HepG2 (cell line): Measurements from ENCODE around the gene ME2. TPM values are rescaled to one million over a fixed set of nuclear protein-coding genes. Genes with fewer than 3 reads are reported as not detected.

ENCODE experiments used
- AHR ChIP-seq: IDR thresholded peaks from 2 replicates; pipeline ENCODE4 v1.6.1; 2018; ENCODE audit warnings: missing genetic modification reagents, missing compliant biosample characterization
- HOXA3 ChIP-seq: sonication (generic); formaldehyde crosslinking; IDR thresholded peaks from 2 replicates; pipeline ENCODE4 v1.5.0; 2020; ENCODE audit warnings: missing genetic modification reagents
- KLF16 ChIP-seq, 2 experiments: sonication (generic) in 1 of 2; formaldehyde crosslinking in 1 of 2; IDR thresholded peaks; 2 replicates each; pipeline versions ENCODE4 v1.6.1 to v1.8.0; 2016 to 2023; ENCODE audit warnings: missing genetic modification reagents in 2 of 2, missing compliant biosample characterization in 1 of 2
- NFKB2 ChIP-seq: sonication (generic); formaldehyde crosslinking; IDR thresholded peaks from 2 replicates; pipeline ENCODE4 v1.4.0; 2020; ENCODE audit warnings: missing genetic modification reagents, borderline replicate concordance
- PHF21A ChIP-seq: sonication (generic); formaldehyde crosslinking; IDR thresholded peaks from 2 replicates; pipeline ENCODE4 v1.5.0; 2020; ENCODE audit warnings: mild to moderate bottlenecking, missing genetic modification reagents
- POLR2A ChIP-seq, 2 experiments: IDR thresholded peaks; 2 replicates each; pipeline ENCODE4 v1.6.1; 2011; ENCODE audit warnings: low read depth in 2 of 2, low read length in 2 of 2, mild to moderate bottlenecking in 1 of 2, moderate library complexity in 1 of 2; ENCODE audit not compliant: insufficient read depth in 1 of 2
- SAP130 ChIP-seq: IDR thresholded peaks from 2 replicates; pipeline ENCODE4 v1.6.1; 2016; ENCODE audit warnings: low read depth
- ZFX ChIP-seq: sonication (generic); formaldehyde crosslinking; IDR thresholded peaks from 2 replicates; pipeline ENCODE4 v1.4.0; 2020; ENCODE audit warnings: mild to moderate bottlenecking, low read depth, missing genetic modification reagents, moderate library complexity
- ZSCAN12 ChIP-seq: sonication (generic); formaldehyde crosslinking; IDR thresholded peaks from 2 replicates; pipeline ENCODE4 v1.9.0; 2021; ENCODE audit warnings: mild to moderate bottlenecking, missing genetic modification reagents
- polyA plus RNA-seq, 8 experiments: library from polyadenylated mRNA; depleted of rRNA in 3 of 8; stranded (reverse) in 7 of 8; unstranded in 1 of 8; fragments of >200 nt; fragmentation: Illumina TruSeq in 4 of 8; extraction: Trizol in 4 of 8; gene quantifications; 2 replicates each; pipeline versions ENCODE4 v1.2.1 to v1.2.3, GENCODE V29; 2011 to 2016; ENCODE audit warnings: low read depth in 4 of 8, missing spikeins in 1 of 8, mixed read lengths in 1 of 8; ENCODE audit not compliant: insufficient read depth in 1 of 8
- total RNA-seq, 5 experiments: library from RNA; depleted of rRNA; stranded (reverse); fragments of >200 nt; fragmentation: Illumina TruSeq; extraction: Trizol; gene quantifications; 2 replicates each; pipeline ENCODE4 v1.2.3, GENCODE V29; 2016; ENCODE audit warnings: low read depth in 1 of 5
- TF ChIP-seq, protein P1 (sequence below): sonication (generic); formaldehyde crosslinking; IDR thresholded peaks from 2 replicates; pipeline ENCODE4 v1.4.0; 2020; ENCODE audit warnings: low read depth, missing genetic modification reagents
- TF ChIP-seq, protein P2 (sequence below): sonication (generic); formaldehyde crosslinking; IDR thresholded peaks from 2 replicates; pipeline ENCODE4 v1.5.0; 2020; ENCODE audit warnings: mild to moderate bottlenecking, missing genetic modification reagents, borderline replicate concordance
- TF ChIP-seq, protein P3 (sequence below): sonication (generic); formaldehyde crosslinking; IDR thresholded peaks from 2 replicates; pipeline ENCODE4 v1.5.1; 2020; ENCODE audit warnings: mild to moderate bottlenecking, missing genetic modification reagents, moderate library complexity

Gene ME2
- total and polyA plus RNA-seq, 2 of the 13 experiments (the other 11 are each of a cell fraction or from before 2014, with no cell fraction given): 17.3 to 20.6 TPM

- TF ChIP-seq, protein P1, sequence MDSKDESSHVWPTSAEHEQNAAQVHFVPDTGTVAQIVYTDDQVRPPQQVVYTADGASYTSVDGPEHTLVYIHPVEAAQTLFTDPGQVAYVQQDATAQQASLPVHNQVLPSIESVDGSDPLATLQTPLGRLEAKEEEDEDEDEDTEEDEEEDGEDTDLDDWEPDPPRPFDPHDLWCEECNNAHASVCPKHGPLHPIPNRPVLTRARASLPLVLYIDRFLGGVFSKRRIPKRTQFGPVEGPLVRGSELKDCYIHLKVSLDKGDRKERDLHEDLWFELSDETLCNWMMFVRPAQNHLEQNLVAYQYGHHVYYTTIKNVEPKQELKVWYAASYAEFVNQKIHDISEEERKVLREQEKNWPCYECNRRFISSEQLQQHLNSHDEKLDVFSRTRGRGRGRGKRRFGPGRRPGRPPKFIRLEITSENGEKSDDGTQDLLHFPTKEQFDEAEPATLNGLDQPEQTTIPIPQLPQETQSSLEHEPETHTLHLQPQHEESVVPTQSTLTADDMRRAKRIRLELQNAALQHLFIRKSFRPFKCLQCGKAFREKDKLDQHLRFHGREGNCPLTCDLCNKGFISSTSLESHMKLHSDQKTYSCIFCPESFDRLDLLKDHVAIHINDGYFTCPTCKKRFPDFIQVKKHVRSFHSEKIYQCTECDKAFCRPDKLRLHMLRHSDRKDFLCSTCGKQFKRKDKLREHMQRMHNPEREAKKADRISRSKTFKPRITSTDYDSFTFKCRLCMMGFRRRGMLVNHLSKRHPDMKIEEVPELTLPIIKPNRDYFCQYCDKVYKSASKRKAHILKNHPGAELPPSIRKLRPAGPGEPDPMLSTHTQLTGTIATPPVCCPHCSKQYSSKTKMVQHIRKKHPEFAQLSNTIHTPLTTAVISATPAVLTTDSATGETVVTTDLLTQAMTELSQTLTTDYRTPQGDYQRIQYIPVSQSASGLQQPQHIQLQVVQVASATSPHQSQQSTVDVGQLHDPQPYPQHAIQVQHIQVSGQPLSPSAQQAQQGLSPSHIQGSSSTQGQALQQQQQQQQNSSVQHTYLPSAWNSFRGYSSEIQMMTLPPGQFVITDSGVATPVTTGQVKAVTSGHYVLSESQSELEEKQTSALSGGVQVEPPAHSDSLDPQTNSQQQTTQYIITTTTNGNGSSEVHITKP (CRISPR knock-in tag): no peak
- TF ChIP-seq AHR (CRISPR knock-in tag) (no peak), PHF21A (0 out of 2 replicates have a peak, but pooled peaks have one; percentile 41), HOXA3 (no peak), SAP130 (CRISPR knock-in tag) (0 out of 2 replicates have a peak, but pooled peaks have one; percentile 9), NFKB2 (CRISPR knock-in tag) (0 out of 2 replicates have a peak, but pooled peaks have one; percentile 23), POLR2A (IDR thresholded peaks at IDR 0.05; ENCODE audit: insufficient read depth in 1 of 2, low read depth in 2 of 2, low read length in 2 of 2) (peak in 1 of 2 experiments; percentile 4; a peak in 1 of 4 replicates), KLF16 (CRISPR knock-in tag; IDR thresholded peaks at IDR 0.05) (no peak), ZFX (CRISPR knock-in tag) (peak; percentile 24), ZSCAN12 (CRISPR knock-in tag) (0 out of 2 replicates have a peak, but pooled peaks have one; percentile 51)
- TF ChIP-seq, protein P2, sequence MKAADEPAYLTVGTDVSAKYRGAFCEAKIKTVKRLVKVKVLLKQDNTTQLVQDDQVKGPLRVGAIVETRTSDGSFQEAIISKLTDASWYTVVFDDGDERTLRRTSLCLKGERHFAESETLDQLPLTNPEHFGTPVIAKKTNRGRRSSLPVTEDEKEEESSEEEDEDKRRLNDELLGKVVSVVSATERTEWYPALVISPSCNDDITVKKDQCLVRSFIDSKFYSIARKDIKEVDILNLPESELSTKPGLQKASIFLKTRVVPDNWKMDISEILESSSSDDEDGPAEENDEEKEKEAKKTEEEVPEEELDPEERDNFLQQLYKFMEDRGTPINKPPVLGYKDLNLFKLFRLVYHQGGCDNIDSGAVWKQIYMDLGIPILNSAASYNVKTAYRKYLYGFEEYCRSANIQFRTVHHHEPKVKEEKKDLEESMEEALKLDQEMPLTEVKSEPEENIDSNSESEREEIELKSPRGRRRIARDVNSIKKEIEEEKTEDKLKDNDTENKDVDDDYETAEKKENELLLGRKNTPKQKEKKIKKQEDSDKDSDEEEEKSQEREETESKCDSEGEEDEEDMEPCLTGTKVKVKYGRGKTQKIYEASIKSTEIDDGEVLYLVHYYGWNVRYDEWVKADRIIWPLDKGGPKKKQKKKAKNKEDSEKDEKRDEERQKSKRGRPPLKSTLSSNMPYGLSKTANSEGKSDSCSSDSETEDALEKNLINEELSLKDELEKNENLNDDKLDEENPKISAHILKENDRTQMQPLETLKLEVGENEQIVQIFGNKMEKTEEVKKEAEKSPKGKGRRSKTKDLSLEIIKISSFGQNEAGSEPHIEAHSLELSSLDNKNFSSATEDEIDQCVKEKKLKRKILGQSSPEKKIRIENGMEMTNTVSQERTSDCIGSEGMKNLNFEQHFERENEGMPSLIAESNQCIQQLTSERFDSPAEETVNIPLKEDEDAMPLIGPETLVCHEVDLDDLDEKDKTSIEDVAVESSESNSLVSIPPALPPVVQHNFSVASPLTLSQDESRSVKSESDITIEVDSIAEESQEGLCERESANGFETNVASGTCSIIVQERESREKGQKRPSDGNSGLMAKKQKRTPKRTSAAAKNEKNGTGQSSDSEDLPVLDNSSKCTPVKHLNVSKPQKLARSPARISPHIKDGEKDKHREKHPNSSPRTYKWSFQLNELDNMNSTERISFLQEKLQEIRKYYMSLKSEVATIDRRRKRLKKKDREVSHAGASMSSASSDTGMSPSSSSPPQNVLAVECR (CRISPR knock-in tag): 0 out of 2 replicates have a peak, but pooled peaks have one; percentile 8
- TF ChIP-seq, protein P3, sequence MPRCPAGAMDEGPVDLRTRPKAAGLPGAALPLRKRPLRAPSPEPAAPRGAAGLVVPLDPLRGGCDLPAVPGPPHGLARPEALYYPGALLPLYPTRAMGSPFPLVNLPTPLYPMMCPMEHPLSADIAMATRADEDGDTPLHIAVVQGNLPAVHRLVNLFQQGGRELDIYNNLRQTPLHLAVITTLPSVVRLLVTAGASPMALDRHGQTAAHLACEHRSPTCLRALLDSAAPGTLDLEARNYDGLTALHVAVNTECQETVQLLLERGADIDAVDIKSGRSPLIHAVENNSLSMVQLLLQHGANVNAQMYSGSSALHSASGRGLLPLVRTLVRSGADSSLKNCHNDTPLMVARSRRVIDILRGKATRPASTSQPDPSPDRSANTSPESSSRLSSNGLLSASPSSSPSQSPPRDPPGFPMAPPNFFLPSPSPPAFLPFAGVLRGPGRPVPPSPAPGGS: 0 out of 2 replicates have a peak, but pooled peaks have one; percentile 19
Measured at GRCh38 chr18:50879302-50880118, 592 bp downstream of the ME2 start (continued).
